Peyer's patch (tissue), 4 donors: ENCODE data around the gene ODAD4. TPM values are rescaled to one million over a fixed set of nuclear protein-coding genes. Genes with fewer than 3 reads are reported as not detected.

Experiments used
- DNase-seq, 3 donors: peaks; one replicate each; pipeline ENCODE4 v3.0.0-alpha.2; 2017 to 2019
- H3K27ac ChIP-seq, 4 donors: fragments of 200-600 bp; sonication (generic); one replicate each; pipeline ENCODE4 v1.5.1; 2016 to 2019
- H3K27me3 ChIP-seq, 2 donors: fragments of 200-600 bp; sonication (generic); one replicate each; pipeline ENCODE4 v1.5.1; 2019
- H3K36me3 ChIP-seq, 3 donors: fragments of 200-600 bp; sonication (generic); one replicate each; pipeline ENCODE4 v1.5.1; 2016 to 2019
- H3K4me1 ChIP-seq, 4 donors: fragments of 200-600 bp; sonication (generic); one replicate each; pipeline ENCODE4 v1.5.1; 2016 to 2019
- H3K4me3 ChIP-seq, 4 donors: fragments of 200-600 bp; sonication (generic); 1 replicate in 3 of 4; 2 replicates in 1 of 4; pipeline ENCODE4 v1.5.1; 2016 to 2019; ENCODE audit warnings: mild to moderate bottlenecking in 1 of 4
- H3K9me3 ChIP-seq, 4 donors: fragments of 200-600 bp; sonication (generic); one replicate each; pipeline ENCODE4 v1.5.1; 2016 to 2019; ENCODE audit warnings: mild to moderate bottlenecking in 1 of 4
- POLR2A ChIP-seq, 2 donors: fragments of 450-650 bp; IDR thresholded peaks; one replicate each; pipeline ENCODE4 v1.5.1; 2017; ENCODE audit warnings: antibody characterized with exemption in 2 of 2, mild to moderate bottlenecking in 2 of 2, moderate library complexity in 2 of 2
- total RNA-seq, 4 donors: library from RNA; depleted of rRNA; stranded (reverse); fragments of >200 nt; gene quantifications; one replicate each; pipeline ENCODE4 v1.1.0, GENCODE V29; 2016
- TF ChIP-seq, protein P1 (sequence below), 6 experiments: fragments of 450-650 bp in 4 of 6; fragments of 200-600 bp in 2 of 6; sonication (generic) in 1 of 6; IDR thresholded peaks; one replicate each; pipeline ENCODE4 v1.5.1; 2017 to 2019; ENCODE audit warnings: antibody characterized with exemption in 6 of 6, mild to moderate bottlenecking in 3 of 6, moderate library complexity in 1 of 6

The ODAD4 gene
- total RNA-seq, 4 donors from 2014 or later: 2.1 TPM; not detected in 3

DNA sequence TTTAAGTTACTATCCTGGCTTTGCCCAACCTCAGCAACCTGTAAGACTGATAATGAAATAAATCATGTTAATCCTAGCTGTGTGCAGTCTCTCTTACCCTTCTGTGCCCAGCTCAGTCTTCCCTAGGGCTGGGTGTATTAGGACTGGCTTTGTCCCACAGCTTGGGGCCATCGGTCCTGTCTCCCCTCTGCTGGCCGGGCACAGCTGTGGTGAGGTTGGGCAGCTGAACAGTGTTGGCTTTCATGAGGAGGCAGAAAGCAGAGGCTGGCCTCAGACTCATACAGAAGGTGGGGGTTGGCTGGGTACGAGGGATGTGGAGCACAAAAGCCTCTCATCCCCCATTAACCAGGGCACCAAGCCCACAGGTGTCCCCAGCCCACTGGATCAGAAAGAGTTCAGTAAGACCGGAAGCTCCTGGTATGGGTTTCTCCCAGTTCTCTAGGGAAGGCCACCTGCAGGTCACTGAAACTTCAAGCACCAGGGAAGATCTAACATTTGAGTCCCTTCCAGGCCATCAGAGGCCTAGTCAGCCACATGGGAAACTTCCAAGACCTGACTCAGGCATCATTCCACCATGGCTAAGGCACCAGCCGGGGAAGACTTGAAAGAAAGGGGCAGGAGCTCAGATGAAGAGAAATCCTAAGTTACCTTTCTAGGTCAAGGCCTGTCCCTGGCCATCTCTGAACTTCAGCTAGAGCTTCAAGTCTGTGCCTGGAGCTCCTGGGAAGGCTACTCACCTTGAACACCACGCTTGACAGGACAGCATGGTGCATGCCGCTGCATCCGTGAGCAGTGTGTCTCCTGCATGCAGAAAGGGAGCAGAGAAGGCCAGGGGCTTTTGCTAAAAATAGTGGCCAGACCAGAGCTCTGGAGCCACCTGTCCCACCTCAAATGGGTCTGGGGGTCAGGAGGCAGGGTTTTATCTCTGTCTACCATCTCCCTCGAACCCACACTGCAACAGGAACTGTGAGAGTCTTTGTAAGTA is 45.0 kb downstream of the ODAD4 start:
- H3K27ac ChIP-seq: peak overlapping the region in 2 of 4 donors; percentile 52 to 61
- TF ChIP-seq, protein P1, sequence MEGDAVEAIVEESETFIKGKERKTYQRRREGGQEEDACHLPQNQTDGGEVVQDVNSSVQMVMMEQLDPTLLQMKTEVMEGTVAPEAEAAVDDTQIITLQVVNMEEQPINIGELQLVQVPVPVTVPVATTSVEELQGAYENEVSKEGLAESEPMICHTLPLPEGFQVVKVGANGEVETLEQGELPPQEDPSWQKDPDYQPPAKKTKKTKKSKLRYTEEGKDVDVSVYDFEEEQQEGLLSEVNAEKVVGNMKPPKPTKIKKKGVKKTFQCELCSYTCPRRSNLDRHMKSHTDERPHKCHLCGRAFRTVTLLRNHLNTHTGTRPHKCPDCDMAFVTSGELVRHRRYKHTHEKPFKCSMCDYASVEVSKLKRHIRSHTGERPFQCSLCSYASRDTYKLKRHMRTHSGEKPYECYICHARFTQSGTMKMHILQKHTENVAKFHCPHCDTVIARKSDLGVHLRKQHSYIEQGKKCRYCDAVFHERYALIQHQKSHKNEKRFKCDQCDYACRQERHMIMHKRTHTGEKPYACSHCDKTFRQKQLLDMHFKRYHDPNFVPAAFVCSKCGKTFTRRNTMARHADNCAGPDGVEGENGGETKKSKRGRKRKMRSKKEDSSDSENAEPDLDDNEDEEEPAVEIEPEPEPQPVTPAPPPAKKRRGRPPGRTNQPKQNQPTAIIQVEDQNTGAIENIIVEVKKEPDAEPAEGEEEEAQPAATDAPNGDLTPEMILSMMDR (IDR thresholded peaks at IDR 0.05): no peak
- no peak for TF ChIP-seq POLR2A (IDR thresholded peaks at IDR 0.05)
- H3K4me1 ChIP-seq: peaks cover 0 to 17% (median 5%) of the 10 kb centered on the region in 4 donors
- no peak overlapping the region for H3K4me3 ChIP-seq
- H3K27me3 ChIP-seq: no peaks in the 10 kb centered on the region
- H3K36me3 ChIP-seq: peaks cover 0 to 90% (median 0%) of the 10 kb centered on the region in 3 donors
- DNase-seq: no peak
- no peaks in the 10 kb centered on the region for H3K9me3 ChIP-seq

DNA sequence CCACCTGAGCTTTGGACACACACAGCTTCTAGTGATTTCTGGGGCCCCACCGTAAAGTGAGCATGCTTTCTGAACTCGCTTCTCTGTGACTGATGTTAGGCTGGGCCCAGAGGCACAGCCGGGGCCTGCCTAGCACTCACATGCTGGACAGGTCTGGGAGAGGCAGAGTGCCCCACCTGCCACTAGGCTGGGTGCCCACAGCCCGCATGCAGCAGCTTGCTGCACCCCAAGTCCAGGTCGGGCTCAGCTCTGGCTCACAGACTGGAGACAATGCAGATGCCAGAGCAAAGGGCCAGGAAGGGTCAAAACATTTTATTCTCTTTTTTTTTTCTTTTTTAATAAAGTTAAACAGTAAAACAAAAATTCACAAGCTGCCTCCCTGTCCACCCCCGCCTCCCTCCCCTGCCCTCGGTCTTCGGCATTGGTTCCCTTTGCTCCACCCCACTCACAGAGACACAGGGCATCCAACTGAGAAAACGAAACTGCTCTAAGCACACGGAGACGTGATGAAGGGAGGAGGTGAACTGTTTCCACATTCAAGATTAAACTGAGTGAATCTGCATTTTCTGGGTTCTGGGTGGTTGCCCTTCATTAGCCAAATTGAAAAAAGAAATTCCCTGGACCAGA is 45.8 kb downstream of the ODAD4 start:
- Histone ChIP-seq H3K4me3 (no peak overlapping the region), H3K27me3 (no peaks in the 10 kb centered on the region), H3K36me3 (peaks cover 0 to 93% (median 0%) of the 10 kb centered on the region in 3 donors), H3K27ac (peak overlapping the region in 3 of 4 donors; percentile 42 to 61 (median 52)), H3K9me3 (no peaks in the 10 kb centered on the region), H3K4me1 (peaks cover 0 to 10% (median 5%) of the 10 kb centered on the region in 4 donors)
- TF ChIP-seq POLR2A (IDR thresholded peaks at IDR 0.05): no peak
- TF ChIP-seq, protein P1 (IDR thresholded peaks at IDR 0.05): no peak
- peak in 1 of 3 donors; percentile 61 for DNase-seq

DNA sequence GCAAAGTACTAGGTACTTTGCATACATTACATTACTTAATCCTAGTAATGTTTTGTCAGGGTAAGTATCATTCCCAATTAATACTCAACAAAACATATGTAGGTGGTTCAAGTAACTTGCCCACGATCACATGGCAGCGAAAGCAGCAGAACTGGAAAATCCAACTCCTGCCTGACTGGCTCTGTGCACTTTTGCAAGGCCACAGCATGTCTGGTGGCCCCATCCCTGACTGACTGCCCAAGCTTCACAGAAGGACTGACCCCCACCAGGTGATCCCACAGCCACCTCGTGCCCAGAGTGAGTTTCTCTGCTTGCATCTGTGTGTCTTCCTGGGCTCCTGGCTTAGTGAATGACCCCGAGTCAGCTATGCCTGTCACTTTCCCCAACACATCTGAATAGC is 47.6 kb downstream of the ODAD4 start:
- no peak for DNase-seq
- peaks cover 0 to 96% (median 0%) of the 10 kb centered on the region in 3 donors for H3K36me3 ChIP-seq
- H3K4me3 ChIP-seq: no peak overlapping the region
- TF ChIP-seq, protein P1 (IDR thresholded peaks at IDR 0.05): no peak
- TF ChIP-seq POLR2A (IDR thresholded peaks at IDR 0.05): no peak
- no peaks in the 10 kb centered on the region for H3K9me3 ChIP-seq
- H3K27ac ChIP-seq: no peak overlapping the region
- peaks cover 0 to 10% (median 5%) of the 10 kb centered on the region in 4 donors for H3K4me1 ChIP-seq
- no peaks in the 10 kb centered on the region for H3K27me3 ChIP-seq

DNA sequence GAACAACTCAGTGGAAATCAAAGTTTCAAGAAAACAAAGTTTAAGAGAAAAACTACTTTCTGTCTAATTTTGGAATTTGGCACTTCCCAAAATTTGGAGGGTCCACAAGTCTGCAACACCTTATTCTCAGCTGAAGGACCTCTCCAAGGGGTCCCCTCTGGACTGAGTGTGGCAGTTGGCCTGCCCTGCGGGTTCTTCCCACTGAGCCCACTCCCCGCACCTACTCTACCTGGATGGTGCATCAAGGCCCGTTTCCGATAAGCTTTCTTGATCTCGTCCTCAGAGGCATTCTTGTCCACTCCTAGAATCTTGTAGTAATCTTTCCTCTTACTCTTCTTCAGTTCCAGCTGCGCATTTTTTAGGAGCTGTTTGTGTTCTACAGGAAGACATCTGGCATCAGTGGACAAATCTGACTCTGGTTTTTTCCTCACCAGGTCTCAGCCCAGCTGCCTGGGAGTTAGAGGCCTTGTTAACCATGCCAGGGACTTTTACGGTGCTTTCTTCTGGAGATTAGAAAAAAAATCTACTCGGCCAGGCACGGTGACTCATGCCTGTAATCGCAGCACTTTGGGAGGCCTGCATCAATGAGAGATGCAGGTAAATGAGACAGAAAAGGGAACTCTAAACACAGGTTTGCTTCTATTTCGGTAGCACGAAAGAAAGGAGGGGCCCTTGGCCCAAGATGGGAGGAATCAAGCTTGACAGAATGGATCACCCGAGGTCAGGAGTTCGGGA is 51.8 kb downstream of the ODAD4 start:
- TF ChIP-seq POLR2A (IDR thresholded peaks at IDR 0.05): no peak
- Histone ChIP-seq H3K4me1 (peaks cover 0 to 10% (median 0%) of the 10 kb centered on the region in 4 donors), H3K4me3 (no peak overlapping the region), H3K27me3 (no peaks in the 10 kb centered on the region), H3K9me3 (no peaks in the 10 kb centered on the region), H3K27ac (no peak overlapping the region), H3K36me3 (peaks cover 0 to 91% (median 0%) of the 10 kb centered on the region in 3 donors)
- DNase-seq: no peak

DNA sequence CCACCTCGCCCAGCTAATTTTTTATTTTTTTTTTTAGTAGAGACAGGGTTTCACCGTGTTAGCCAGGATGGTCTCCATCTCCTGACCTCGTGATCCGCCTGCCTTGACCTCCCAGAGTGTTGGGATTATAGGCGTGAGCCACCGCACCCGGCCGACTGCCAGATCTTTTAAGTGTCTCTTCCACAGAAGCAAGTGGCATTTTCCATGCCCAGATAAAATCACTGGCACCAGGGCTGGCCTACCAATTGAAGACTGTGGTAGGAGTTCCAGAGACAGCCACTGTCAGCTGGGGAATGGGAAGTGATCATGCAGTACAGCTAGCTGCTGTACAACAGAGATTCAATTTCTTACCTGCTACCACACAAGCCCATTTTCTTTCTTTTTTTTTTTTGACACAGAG is 54.0 kb downstream of the ODAD4 start:
- Histone ChIP-seq H3K4me1 (no peaks in the 10 kb centered on the region), H3K9me3 (no peaks in the 10 kb centered on the region), H3K4me3 (no peak overlapping the region), H3K27me3 (no peaks in the 10 kb centered on the region), H3K27ac (peak overlapping the region in 1 of 4 donors; percentile 3), H3K36me3 (peaks cover 0 to 93% (median 0%) of the 10 kb centered on the region in 3 donors)
- no peak for DNase-seq
- TF ChIP-seq, protein P1 (IDR thresholded peaks at IDR 0.05): no peak
- TF ChIP-seq POLR2A (IDR thresholded peaks at IDR 0.05): no peak
